Loucy (cell line): Measurements from ENCODE around the gene CNOT10.

ENCODE experiments used
- H2AFZ ChIP-seq: fragments of 200-600 bp; sonication (generic); 2 replicates; pipeline ENCODE4 v1.6.0; 2016; ENCODE audit warnings: antibody characterized with exemption, mild to moderate bottlenecking, low read length, moderate library complexity
- H3F3A ChIP-seq: fragments of 200-600 bp; 2 replicates; pipeline ENCODE4 v1.6.0; 2016; ENCODE audit warnings: antibody characterized with exemption, low read depth, mild to moderate bottlenecking
- H3K27me3 ChIP-seq: fragments of 200-600 bp; sonication (generic); 2 replicates; pipeline ENCODE4 v1.6.1; 2014; ENCODE audit warnings: low read length, mild to moderate bottlenecking; ENCODE audit not compliant: insufficient read depth, poor library complexity, severe bottlenecking
- H3K36me3 ChIP-seq: fragments of 200-600 bp; sonication (generic); 2 replicates; pipeline ENCODE4 v1.6.1; 2016; ENCODE audit warnings: low read length; ENCODE audit not compliant: insufficient read depth
- H3K4me1 ChIP-seq: fragments of 200-600 bp; sonication (generic); 2 replicates; pipeline ENCODE4 v1.5.1; 2014; ENCODE audit warnings: low read length, mild to moderate bottlenecking; ENCODE audit not compliant: insufficient read depth, poor library complexity, severe bottlenecking
- H3K4me2 ChIP-seq: fragments of 200-600 bp; sonication (generic); 2 replicates; pipeline ENCODE4 v1.6.0; 2014; ENCODE audit warnings: antibody characterized with exemption, low read length, low read depth, mild to moderate bottlenecking; ENCODE audit not compliant: poor library complexity, severe bottlenecking
- H3K4me3 ChIP-seq: fragments of 200-600 bp; sonication (generic); 2 replicates; pipeline ENCODE4 v1.5.1; 2014; ENCODE audit warnings: low read length, mild to moderate bottlenecking, mixed read lengths; ENCODE audit not compliant: poor library complexity, severe bottlenecking
- H3K79me2 ChIP-seq: fragments of 200-600 bp; sonication (generic); 2 replicates; pipeline ENCODE4 v1.6.1; 2014; ENCODE audit warnings: low read length; ENCODE audit not compliant: insufficient read depth
- H3K9ac ChIP-seq: fragments of 200-600 bp; sonication (generic); 2 replicates; pipeline ENCODE4 v1.6.0; 2014; ENCODE audit warnings: mild to moderate bottlenecking, low read depth, low read length, moderate library complexity; ENCODE audit not compliant: poor library complexity, severe bottlenecking
- H3K9me2 ChIP-seq: fragments of 200-600 bp; sonication (generic); replicated peaks from 2 replicates; pipeline ENCODE4 v1.6.1; 2016; ENCODE audit warnings: low read depth, low read length, mixed read lengths
- H3K9me3 ChIP-seq: fragments of 200-600 bp; sonication (generic); 2 replicates; pipeline ENCODE4 v1.6.1; 2014; ENCODE audit warnings: mild to moderate bottlenecking, antibody characterized with exemption, low read length, low read depth; ENCODE audit not compliant: insufficient read depth
- H4K20me1 ChIP-seq: fragments of 200-600 bp; sonication (generic); 2 replicates; pipeline ENCODE4 v1.6.0; 2014; ENCODE audit warnings: antibody characterized with exemption, low read length, mild to moderate bottlenecking; ENCODE audit not compliant: insufficient read depth, poor library complexity, severe bottlenecking
- CTCF ChIP-seq: fragments of 200-600 bp; sonication (generic); conservative IDR thresholded peaks from 2 replicates; pipeline ENCODE4 v1.5.1; 2014; ENCODE audit warnings: mild to moderate bottlenecking, antibody characterized with exemption, low read length
- EZH2phosphoT487 ChIP-seq: fragments of 200-600 bp; IDR thresholded peaks from 2 replicates; pipeline ENCODE4 v1.6.1; 2018; ENCODE audit warnings: antibody characterized with exemption, mild to moderate bottlenecking, moderate library complexity, borderline replicate concordance

CNOT10 gene

GRCh38 chr3:32822609-32823498, 137.9 kb downstream of the CNOT10 start:
- Histone ChIP-seq H3K9me2 (no peaks in the 10 kb centered on the region), H3F3A (no peaks in the 10 kb centered on the region), H3K79me2 (peaks cover 100% of the 10 kb centered on the region), H3K4me3 (peak overlapping the region; percentile 58), H3K27me3 (no peaks in the 10 kb centered on the region), H3K9me3 (no peaks in the 10 kb centered on the region), H3K9ac (peak overlapping the region; percentile 58), H3K36me3 (no peaks in the 10 kb centered on the region), H2AFZ (no peak overlapping the region), H3K4me1 (peaks cover 54% of the 10 kb centered on the region), H3K4me2 (peak overlapping the region; percentile 98), H4K20me1 (peaks cover 43% of the 10 kb centered on the region)
- TF ChIP-seq CTCF (no peak), EZH2phosphoT487 (no peak)
